Left ventricle myocardium inferior (tissue), 1 donor: ENCODE measurements around the gene C1QTNF12. TPM values are rescaled to one million over a fixed set of nuclear protein-coding genes. Genes with fewer than 3 reads are reported as not detected.

ENCODE experiments used
- DNase-seq: peaks from one replicate; pipeline ENCODE4 v3.0.0-alpha.2; 2020
- H3K27ac ChIP-seq: fragments of 200-600 bp; replicated peaks from 2 replicates; pipeline ENCODE4 v1.8.0; 2021
- H3K27me3 ChIP-seq: fragments of 200-600 bp; 2 replicates; pipeline ENCODE4 v1.8.0; 2021; ENCODE audit warnings: low read depth
- H3K36me3 ChIP-seq: fragments of 200-600 bp; 2 replicates; pipeline ENCODE4 v1.8.0; 2021
- H3K4me1 ChIP-seq: fragments of 200-600 bp; 2 replicates; pipeline ENCODE4 v1.8.0; 2021
- H3K4me3 ChIP-seq: fragments of 200-600 bp; 2 replicates; pipeline ENCODE4 v1.8.0; 2021; ENCODE audit warnings: mild to moderate bottlenecking, moderate library complexity
- H3K9me3 ChIP-seq: fragments of 200-600 bp; replicated peaks from 2 replicates; pipeline ENCODE4 v1.8.0; 2021
- intact Hi-C: fragments of 100-400 bp; cut with micrococcal nuclease; formaldehyde crosslinking; loops from one replicate; pipeline ENCODE4 v1.11.0; 2022
- long read RNA-seq: library from polyadenylated mRNA; unstranded; transcript quantifications from one replicate; pipeline ENCODE4 v2.0.0, GENCODE V29; 2021
- total RNA-seq: library from RNA; stranded (reverse); fragmentation: NEBNext Ultra II Directional; extraction: Animal tissue kit (Norgen Biotek cat#: 25700); gene quantifications from one replicate; pipeline ENCODE4 v1.2.1, GENCODE V29; 2021
- TF ChIP-seq, protein P1 (sequence below): fragments of 200-600 bp; IDR thresholded peaks from 2 replicates; pipeline ENCODE4 v1.8.0; 2021; ENCODE audit warnings: antibody characterized with exemption, mild to moderate bottlenecking, borderline replicate concordance
- donor health status: DM: no; HTN: yes; CAD: no; lungs with severe emphysema.

C1QTNF12 gene
- total RNA-seq = 0.55 TPM
- long read RNA-seq = 0 reads

DNA sequence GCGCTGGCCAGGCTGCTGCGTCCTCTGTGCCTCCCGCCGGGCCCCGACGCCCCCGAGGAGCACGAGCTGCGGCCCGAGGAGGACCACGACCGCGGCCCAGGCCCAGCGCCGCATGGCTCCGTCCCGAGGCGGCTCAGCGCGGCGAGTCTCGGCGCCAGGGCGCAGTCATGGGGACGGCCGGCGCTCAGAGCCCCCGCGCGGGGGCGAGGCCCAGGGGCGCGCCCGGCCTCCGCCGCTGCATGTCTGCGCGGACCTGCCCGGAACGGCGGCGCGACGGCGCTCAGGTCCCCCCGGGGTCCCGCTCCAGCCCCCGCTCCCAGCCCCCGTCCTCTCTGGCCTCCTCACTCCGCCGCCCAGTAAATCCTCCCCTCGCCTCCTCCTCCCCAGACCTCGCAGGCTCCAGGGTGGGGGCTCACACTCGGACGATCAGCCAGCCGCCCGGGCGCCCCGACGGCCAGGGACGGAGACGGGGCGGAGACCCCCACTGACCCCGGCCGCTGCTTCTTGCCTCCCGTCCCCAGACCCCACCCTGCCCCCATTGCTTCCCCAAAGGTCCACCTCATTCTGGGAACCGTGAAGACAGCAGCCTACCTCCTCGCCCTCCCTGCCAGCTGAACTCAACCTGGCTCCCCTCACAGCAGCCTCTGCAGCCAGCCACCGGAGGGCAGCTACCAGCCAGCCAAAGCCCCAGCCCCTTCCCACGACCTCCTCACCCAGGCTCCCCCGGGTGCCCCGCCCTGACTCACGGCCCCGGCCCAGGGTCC lies at the start of gene C1QTNF12:
C1QTNF12 (minus strand) TSS at position 146 of the 764 bp plus-strand sequence; CDS start at position 114, 32 bp downstream.
- no peak for DNase-seq
- H3K36me3 ChIP-seq = no peaks in the 10 kb centered on the region
- H3K9me3 ChIP-seq = no peaks in the 10 kb centered on the region
- peaks cover 13% of the 10 kb centered on the region for H3K4me1 ChIP-seq
- peaks cover 52% of the 10 kb centered on the region for H3K27me3 ChIP-seq
- TF ChIP-seq, protein P1, sequence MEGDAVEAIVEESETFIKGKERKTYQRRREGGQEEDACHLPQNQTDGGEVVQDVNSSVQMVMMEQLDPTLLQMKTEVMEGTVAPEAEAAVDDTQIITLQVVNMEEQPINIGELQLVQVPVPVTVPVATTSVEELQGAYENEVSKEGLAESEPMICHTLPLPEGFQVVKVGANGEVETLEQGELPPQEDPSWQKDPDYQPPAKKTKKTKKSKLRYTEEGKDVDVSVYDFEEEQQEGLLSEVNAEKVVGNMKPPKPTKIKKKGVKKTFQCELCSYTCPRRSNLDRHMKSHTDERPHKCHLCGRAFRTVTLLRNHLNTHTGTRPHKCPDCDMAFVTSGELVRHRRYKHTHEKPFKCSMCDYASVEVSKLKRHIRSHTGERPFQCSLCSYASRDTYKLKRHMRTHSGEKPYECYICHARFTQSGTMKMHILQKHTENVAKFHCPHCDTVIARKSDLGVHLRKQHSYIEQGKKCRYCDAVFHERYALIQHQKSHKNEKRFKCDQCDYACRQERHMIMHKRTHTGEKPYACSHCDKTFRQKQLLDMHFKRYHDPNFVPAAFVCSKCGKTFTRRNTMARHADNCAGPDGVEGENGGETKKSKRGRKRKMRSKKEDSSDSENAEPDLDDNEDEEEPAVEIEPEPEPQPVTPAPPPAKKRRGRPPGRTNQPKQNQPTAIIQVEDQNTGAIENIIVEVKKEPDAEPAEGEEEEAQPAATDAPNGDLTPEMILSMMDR = no peak
- intact Hi-C loops = no loop called here
- H3K4me3 ChIP-seq = peak within 1 kb of the TSS; percentile 21
- H3K27ac ChIP-seq = no peak within 1 kb of the TSS

- no peak for DNase-seq
- Histone ChIP-seq H3K27me3 (no peaks in the 10 kb centered on the region), H3K27ac (no peak overlapping the region), H3K4me3 (no peak overlapping the region), H3K4me1 (peaks cover 18% of the 10 kb centered on the region), H3K9me3 (no peaks in the 10 kb centered on the region), H3K36me3 (peaks cover 42% of the 10 kb centered on the region)
- TF ChIP-seq, protein P1 = no peak
- intact Hi-C loops = no loop called here
Observed at GRCh38 chr1:1295154-1295923, 48.8 kb upstream of the C1QTNF12 start.

DNA sequence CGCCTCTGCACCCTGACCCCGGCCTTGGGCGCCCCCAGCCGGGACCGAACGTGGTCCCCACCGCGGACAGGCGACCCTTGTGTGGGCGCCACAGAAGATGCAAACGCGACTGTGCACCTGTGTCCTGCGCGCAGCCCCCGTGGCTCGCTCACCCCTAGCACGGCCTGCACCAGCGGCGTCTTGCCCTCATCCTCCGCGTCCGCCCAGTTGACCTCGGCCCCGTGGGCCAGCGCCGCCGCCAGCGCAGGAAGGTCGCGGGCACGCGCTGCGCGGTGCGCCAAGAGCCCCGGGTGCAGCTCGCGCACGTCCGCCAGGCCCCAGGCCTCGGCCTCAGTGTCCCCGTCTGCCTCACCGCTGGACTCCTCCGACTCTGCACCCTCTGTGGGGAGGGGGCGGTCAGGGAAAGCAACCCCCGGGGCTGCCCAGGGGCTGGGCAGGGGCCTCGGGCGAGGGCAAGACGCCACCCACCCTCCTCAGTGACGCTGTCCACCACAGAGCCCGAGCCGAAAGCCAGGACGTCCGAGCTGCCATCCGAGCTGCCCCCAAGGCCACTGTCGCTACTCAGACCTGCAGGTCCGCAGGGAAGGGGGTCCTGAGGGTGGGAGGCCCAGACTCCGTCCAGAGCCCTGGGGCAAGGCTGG lies 47.8 kb upstream of the C1QTNF12 start:
- Histone ChIP-seq H3K27me3 (no peaks in the 10 kb centered on the region), H3K36me3 (peaks cover 42% of the 10 kb centered on the region), H3K4me1 (peaks cover 18% of the 10 kb centered on the region), H3K9me3 (no peaks in the 10 kb centered on the region), H3K4me3 (no peak overlapping the region), H3K27ac (no peak overlapping the region)
- TF ChIP-seq, protein P1 = no peak
- no peak for DNase-seq
- intact Hi-C loops = no loop called here

GRCh38 chr1:1293263-1294249 lies 47.0 kb upstream of the C1QTNF12 start:
- Histone ChIP-seq H3K27me3 (no peaks in the 10 kb centered on the region), H3K4me3 (no peak overlapping the region), H3K27ac (no peak overlapping the region), H3K36me3 (peaks cover 42% of the 10 kb centered on the region), H3K9me3 (no peaks in the 10 kb centered on the region), H3K4me1 (peaks cover 14% of the 10 kb centered on the region)
- intact Hi-C loops = no loop called here
- TF ChIP-seq, protein P1 = no peak
- DNase-seq = no peak
